ENCODE data around the gene FBXL14.
"Not testable (repeated sequence)": the region's sequence is repeated elsewhere in the genome, so short reads cannot be mapped to it uniquely, and the experiment has no call there.

FBXL14 gene

DNA sequence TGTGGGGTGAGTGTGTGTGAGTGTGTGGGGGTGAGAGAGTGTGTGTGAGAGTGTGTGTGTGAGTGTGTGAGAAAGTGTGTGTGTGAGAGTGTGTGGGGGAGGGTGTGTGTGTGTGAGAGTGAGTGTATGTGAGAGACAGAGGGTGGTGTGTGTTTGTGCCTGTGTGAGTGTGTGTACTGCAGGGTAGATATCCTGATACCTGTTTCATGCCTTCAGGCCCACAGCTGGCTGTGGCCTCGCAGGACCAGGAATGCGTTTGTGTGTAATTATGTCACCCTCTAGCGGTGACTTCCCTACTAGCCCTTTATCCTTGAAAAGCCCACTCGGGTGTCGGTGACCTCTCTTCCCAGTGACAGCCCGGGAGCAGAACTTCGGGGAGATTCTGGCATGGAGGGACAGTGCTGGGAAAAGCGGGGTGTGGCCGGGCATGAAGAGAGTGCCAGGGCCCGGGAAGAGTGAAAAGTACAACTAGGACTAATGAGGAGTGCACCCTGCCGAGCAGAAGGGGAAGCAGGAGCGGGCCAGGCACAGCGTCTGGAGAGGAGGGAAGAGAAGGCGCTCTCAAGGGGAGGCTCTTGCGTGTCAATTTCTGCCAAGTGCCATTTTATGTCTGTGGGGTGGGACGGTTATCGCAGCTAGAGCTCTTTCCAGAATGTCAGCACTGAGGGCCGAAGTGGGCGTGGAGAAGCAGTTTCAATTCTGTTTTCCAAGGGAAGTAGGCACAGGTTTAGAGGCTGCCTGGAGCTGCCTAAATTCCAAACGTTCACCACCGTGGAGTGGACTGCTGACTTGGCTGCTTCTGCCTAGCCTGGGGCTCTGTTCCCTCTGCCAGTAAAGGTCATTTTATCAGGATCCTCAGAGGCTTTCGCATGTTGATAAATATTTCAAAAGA lies 11.0 kb upstream of the FBXL14 start:
- Histone ChIP-seq H3K9ac (ENCODE audit: low read length) (no peak overlapping the region), H3K79me2 (ENCODE audit: insufficient read depth, low read length) (no peaks in the 10 kb centered on the region), H2AFZ (ENCODE audit: low read depth, low read length, severe bottlenecking) (no peak overlapping the region), H3K9me2 (replicated peaks; ENCODE audit: insufficient read depth, low read length) (no peaks in the 10 kb centered on the region), H3K27me3 (ENCODE audit: low read length) (no peaks in the 10 kb centered on the region), H3K36me3 (ENCODE audit: low read length) (no peaks in the 10 kb centered on the region), H4K20me1 (ENCODE audit: low read depth, low read length) (no peaks in the 10 kb centered on the region), H3K4me3 (ENCODE audit: insufficient read depth, low read length, poor library complexity, severe bottlenecking) (no peak overlapping the region), H3K4me2 (ENCODE audit: low read depth, low read length, poor library complexity, severe bottlenecking) (no peak overlapping the region), H3K27ac (ENCODE audit: low read depth, low read length) (no peak overlapping the region), H3K9me3 (ENCODE audit: insufficient read depth, low read length) (no peaks in the 10 kb centered on the region), H3F3A (ENCODE audit: insufficient read depth) (no peaks in the 10 kb centered on the region; the same call in 1 of the 2 replicates)
- no peak for TF ChIP-seq EZH2phosphoT487 (conservative IDR thresholded peaks at IDR 0.05; ENCODE audit: low read length)
- TF ChIP-seq, protein P1, sequence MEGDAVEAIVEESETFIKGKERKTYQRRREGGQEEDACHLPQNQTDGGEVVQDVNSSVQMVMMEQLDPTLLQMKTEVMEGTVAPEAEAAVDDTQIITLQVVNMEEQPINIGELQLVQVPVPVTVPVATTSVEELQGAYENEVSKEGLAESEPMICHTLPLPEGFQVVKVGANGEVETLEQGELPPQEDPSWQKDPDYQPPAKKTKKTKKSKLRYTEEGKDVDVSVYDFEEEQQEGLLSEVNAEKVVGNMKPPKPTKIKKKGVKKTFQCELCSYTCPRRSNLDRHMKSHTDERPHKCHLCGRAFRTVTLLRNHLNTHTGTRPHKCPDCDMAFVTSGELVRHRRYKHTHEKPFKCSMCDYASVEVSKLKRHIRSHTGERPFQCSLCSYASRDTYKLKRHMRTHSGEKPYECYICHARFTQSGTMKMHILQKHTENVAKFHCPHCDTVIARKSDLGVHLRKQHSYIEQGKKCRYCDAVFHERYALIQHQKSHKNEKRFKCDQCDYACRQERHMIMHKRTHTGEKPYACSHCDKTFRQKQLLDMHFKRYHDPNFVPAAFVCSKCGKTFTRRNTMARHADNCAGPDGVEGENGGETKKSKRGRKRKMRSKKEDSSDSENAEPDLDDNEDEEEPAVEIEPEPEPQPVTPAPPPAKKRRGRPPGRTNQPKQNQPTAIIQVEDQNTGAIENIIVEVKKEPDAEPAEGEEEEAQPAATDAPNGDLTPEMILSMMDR (IDR thresholded peaks at IDR 0.05; ENCODE audit: insufficient read depth, low read length, poor library complexity, severe bottlenecking): peak; percentile 68

DNA sequence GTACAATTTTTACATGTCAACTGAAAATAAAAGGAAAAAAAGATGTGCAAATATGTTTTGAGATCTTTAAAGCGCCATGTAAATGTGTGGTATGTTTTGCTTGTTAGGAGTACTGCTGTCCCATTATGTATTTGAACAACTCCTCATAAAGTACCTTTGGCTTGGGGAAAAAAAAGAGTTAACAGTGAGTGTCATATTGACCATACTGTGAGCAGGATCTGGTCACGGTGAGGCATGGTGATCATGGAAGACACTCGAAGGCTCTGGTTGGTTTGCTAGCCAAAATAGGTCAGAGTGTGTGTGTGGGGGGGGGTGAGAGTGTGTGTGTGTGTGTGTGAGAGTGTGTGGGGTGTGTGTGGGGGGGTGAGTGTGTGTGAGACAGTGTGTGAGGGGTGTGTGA lies 10.1 kb upstream of the FBXL14 start:
- Histone ChIP-seq H3K79me2 (ENCODE audit: insufficient read depth, low read length) (no peaks in the 10 kb centered on the region), H3F3A (ENCODE audit: insufficient read depth) (no peaks in the 10 kb centered on the region; the same call in 1 of the 2 replicates), H2AFZ (ENCODE audit: low read depth, low read length, severe bottlenecking) (no peak overlapping the region), H3K27me3 (ENCODE audit: low read length) (no peaks in the 10 kb centered on the region), H3K9me3 (ENCODE audit: insufficient read depth, low read length) (no peaks in the 10 kb centered on the region), H3K27ac (ENCODE audit: low read depth, low read length) (no peak overlapping the region), H3K9ac (ENCODE audit: low read length) (no peak overlapping the region), H4K20me1 (ENCODE audit: low read depth, low read length) (no peaks in the 10 kb centered on the region), H3K4me3 (ENCODE audit: insufficient read depth, low read length, poor library complexity, severe bottlenecking) (no peak overlapping the region), H3K4me2 (ENCODE audit: low read depth, low read length, poor library complexity, severe bottlenecking) (no peak overlapping the region), H3K9me2 (replicated peaks; ENCODE audit: insufficient read depth, low read length) (no peaks in the 10 kb centered on the region), H3K36me3 (ENCODE audit: low read length) (no peaks in the 10 kb centered on the region)
- TF ChIP-seq EZH2phosphoT487 (conservative IDR thresholded peaks at IDR 0.05; ENCODE audit: low read length): no peak
- TF ChIP-seq, protein P1 (IDR thresholded peaks at IDR 0.05; ENCODE audit: insufficient read depth, low read length, poor library complexity, severe bottlenecking): no peak

DNA sequence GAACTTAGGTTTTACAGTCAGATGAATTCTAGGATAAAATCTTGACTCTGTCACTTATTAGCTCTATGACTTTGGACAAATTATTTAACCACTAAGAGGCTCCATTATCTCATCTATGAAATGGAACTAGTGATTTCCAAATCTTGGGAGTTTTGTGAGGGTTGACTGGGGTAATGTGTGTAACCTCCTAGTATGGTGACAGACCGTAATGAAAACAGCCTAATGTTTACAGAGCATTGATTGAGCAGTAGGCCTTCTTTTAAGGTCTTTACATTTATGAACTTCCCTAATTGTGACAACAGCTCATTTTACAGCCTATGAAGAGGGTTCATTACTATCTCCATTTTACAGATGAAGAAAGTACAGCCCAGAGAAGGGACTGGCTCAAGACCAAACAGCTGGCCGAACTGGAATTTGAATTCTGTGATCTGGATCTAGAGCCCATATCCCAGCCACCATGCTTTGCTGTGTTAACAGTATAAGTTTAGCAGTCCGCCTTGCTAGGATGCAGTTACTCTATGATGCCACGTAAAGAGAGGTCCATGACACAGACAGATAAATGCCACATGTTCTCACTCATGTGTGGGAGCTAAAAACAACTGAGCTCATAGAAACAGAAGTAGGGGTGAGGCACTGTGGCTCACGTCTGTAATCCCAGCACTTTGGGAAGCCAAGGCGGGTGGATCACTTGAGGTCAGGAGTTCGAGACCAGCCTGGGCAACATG lies 9.1 kb upstream of the FBXL14 start:
- Histone ChIP-seq H3K9me3 (ENCODE audit: insufficient read depth, low read length) (no peaks in the 10 kb centered on the region), H3K79me2 (ENCODE audit: insufficient read depth, low read length) (no peaks in the 10 kb centered on the region), H3K9me2 (replicated peaks; ENCODE audit: insufficient read depth, low read length) (no peaks in the 10 kb centered on the region), H3K9ac (ENCODE audit: low read length) (no peak overlapping the region), H3K36me3 (ENCODE audit: low read length) (no peaks in the 10 kb centered on the region), H3K4me3 (ENCODE audit: insufficient read depth, low read length, poor library complexity, severe bottlenecking) (no peak overlapping the region), H2AFZ (ENCODE audit: low read depth, low read length, severe bottlenecking) (no peak overlapping the region), H4K20me1 (ENCODE audit: low read depth, low read length) (no peaks in the 10 kb centered on the region), H3K27ac (ENCODE audit: low read depth, low read length) (no peak overlapping the region), H3F3A (ENCODE audit: insufficient read depth) (no peaks in the 10 kb centered on the region; the same call in 1 of the 2 replicates), H3K27me3 (ENCODE audit: low read length) (no peaks in the 10 kb centered on the region), H3K4me2 (ENCODE audit: low read depth, low read length, poor library complexity, severe bottlenecking) (no peak overlapping the region)
- TF ChIP-seq EZH2phosphoT487 (conservative IDR thresholded peaks at IDR 0.05; ENCODE audit: low read length): no peak
- TF ChIP-seq, protein P1 (IDR thresholded peaks at IDR 0.05; ENCODE audit: insufficient read depth, low read length, poor library complexity, severe bottlenecking): no peak

DNA sequence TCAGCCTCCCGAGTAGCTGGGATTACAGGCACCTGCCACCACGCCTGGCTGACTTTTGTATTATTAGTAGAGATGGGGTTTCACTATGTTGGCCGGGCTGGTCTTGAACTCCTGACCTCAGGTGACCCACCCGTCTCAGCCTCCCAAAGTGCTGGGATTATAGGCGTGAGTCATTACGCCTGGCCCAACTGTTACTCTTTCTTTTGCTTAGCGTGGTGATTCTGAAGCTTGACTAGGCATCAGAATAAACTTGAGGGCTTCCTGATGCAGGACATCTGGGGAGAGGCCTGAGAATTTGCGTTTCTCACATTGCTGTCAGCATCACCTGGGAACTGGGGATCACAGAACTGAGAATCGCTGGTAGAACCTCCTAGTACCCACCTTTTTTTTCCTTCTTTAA lies 8.3 kb upstream of the FBXL14 start:
- H3K4me2 ChIP-seq (ENCODE audit: low read depth, low read length, poor library complexity, severe bottlenecking); H3K9ac ChIP-seq (ENCODE audit: low read length); H3K79me2 ChIP-seq (ENCODE audit: insufficient read depth, low read length); H3K27ac ChIP-seq (ENCODE audit: low read depth, low read length); H3K27me3 ChIP-seq (ENCODE audit: low read length); H3K9me2 ChIP-seq (replicated peaks; ENCODE audit: insufficient read depth, low read length); H3K36me3 ChIP-seq (ENCODE audit: low read length); H3F3A ChIP-seq (ENCODE audit: insufficient read depth); H3K4me3 ChIP-seq (ENCODE audit: insufficient read depth, low read length, poor library complexity, severe bottlenecking); H4K20me1 ChIP-seq (ENCODE audit: low read depth, low read length); H3K9me3 ChIP-seq (ENCODE audit: insufficient read depth, low read length); H2AFZ ChIP-seq (ENCODE audit: low read depth, low read length, severe bottlenecking): not testable (repeated sequence)

Measured in SU-DHL-6 (cell line).